ENCODE measurements around the gene S100A1. TPM values are rescaled to one million over a fixed set of nuclear protein-coding genes. Genes with fewer than 3 reads are reported as not detected.

S100A1 gene
- total and polyA plus RNA-seq, 2 of the 8 experiments (the other 6 are each of a cell fraction or from before 2014, with no cell fraction given) = 2.0 TPM; not detected in 1

- Histone ChIP-seq H3K27ac (ENCODE audit: low read depth, low read length) (no peak overlapping the region), H2AK5ac (ENCODE audit: low read depth, low read length) (no peak overlapping the region), H4K8ac (ENCODE audit: extremely low read depth, insufficient read depth, low read length) (no peak overlapping the region), H2BK12ac (ENCODE audit: low read depth, low read length) (no peak overlapping the region), H2BK120ac (replicated peaks; ENCODE audit: low read depth, low read length) (no peak overlapping the region), H3K79me2 (ENCODE audit: control insufficient read depth in 1 of 2, insufficient read depth in 2 of 2, low read length in 2 of 2) (no peaks in the 10 kb centered on the region), H3K23ac (ENCODE audit: insufficient read length) (no peak overlapping the region), H3K9ac (replicated peaks in 1 of 4; ENCODE audit: extremely low read depth in 1 of 4, low read depth in 3 of 4, low read length in 3 of 4) (no peak overlapping the region), H4K5ac (ENCODE audit: insufficient read length, low read depth, low read length) (no peak overlapping the region), H3K4me1 (replicated peaks in 1 of 4; ENCODE audit: control insufficient read depth in 3 of 4, insufficient read depth in 4 of 4, low read length in 3 of 4) (no peaks in the 10 kb centered on the region), H3K36me3 (ENCODE audit: control insufficient read depth in 2 of 4, insufficient read depth in 4 of 4, low read length in 3 of 4) (no peaks in the 10 kb centered on the region), H2AFZ (ENCODE audit: low read length) (peak overlapping the region; percentile 43; the same call in 1 of the 2 replicates), H3K4me3 (ENCODE audit: extremely low read depth in 1 of 4, insufficient read depth in 2 of 4, low read depth in 3 of 4, low read length in 4 of 4) (no peak overlapping the region), H2BK15ac (ENCODE audit: low read length) (no peak overlapping the region), H3K9me3 (ENCODE audit: insufficient read depth in 2 of 2, low read depth in 1 of 2, low read length in 1 of 2) (no peaks in the 10 kb centered on the region), H3K23me2 (ENCODE audit: low read depth, low read length) (no peaks in the 10 kb centered on the region), H3K4ac (replicated peaks; ENCODE audit: insufficient read length, low read depth, low read length) (no peak overlapping the region), H4K91ac (replicated peaks; ENCODE audit: insufficient read length, low read length) (no peak overlapping the region), H3K27me3 (replicated peaks in 1 of 4; ENCODE audit: control insufficient read depth in 3 of 4, extremely low read depth in 1 of 4, insufficient read depth in 3 of 4, low read length in 3 of 4) (no peaks in the 10 kb centered on the region), H3K79me1 (ENCODE audit: low read depth, low read length) (no peaks in the 10 kb centered on the region), H2BK20ac (ENCODE audit: low read length) (no peak overlapping the region), H3K4me2 (ENCODE audit: insufficient read depth in 1 of 2, low read depth in 2 of 2, low read length in 2 of 2) (no peak overlapping the region), H3K56ac (replicated peaks; ENCODE audit: insufficient read length, low read depth, low read length) (no peak overlapping the region), H4K20me1 (replicated peaks in 1 of 2; ENCODE audit: control insufficient read depth in 1 of 2, insufficient read depth in 2 of 2, low read length in 2 of 2) (no peaks in the 10 kb centered on the region), H3K14ac (ENCODE audit: insufficient read length) (no peak overlapping the region), H2BK5ac (ENCODE audit: low read depth, low read length) (no peak overlapping the region), H3K18ac (ENCODE audit: extremely low read depth, low read length) (no peak overlapping the region)
- FAIRE-seq (no peak), DNase-seq (ENCODE audit: low read depth in 1 of 2, low spot score in 2 of 2) (no peak)
- 84% methylated on average over 4 of the region's 4 CpGs; no CpG with 5 or more reads in 1 of the 2 experiments for WGBS, 2 experiments (ENCODE audit: extremely low coverage in 1 of 2, insufficient coverage in 1 of 2, insufficient read length in 1 of 2, insufficient replicate concordance in 2 of 2, low coverage in 1 of 2, low lambda C conversion rate in 2 of 2, missing lambda C conversion rate in 1 of 2)
- ChIA-PET CTCF (ENCODE audit: partially characterized antibody) (interaction anchor here (1.0 to 2.4 kb wide), 7 partner anchors 9 to 98 kb away, joined by 3 to 16 read pairs (median 5); partner anchors contain the start of genes S100A1 and S100A13), POLR2A (ENCODE audit: partially characterized antibody) (interaction anchor here (0.8 to 2.8 kb wide), 5 partner anchors 11 to 42 kb away, joined by 3 to 9 read pairs (median 5); partner anchors contain the start of genes S100A13 and S100A16)
- TF ChIP-seq ASH2L (IDR thresholded peaks at IDR 0.05; ENCODE audit: low read length) (no peak), BRCA1 (IDR thresholded peaks at IDR 0.05; ENCODE audit: low read depth, low read length) (no peak), HDAC6 (IDR thresholded peaks at IDR 0.05; ENCODE audit: low read depth, low read length) (no peak), SIRT6 (IDR thresholded peaks at IDR 0.05; ENCODE audit: low read length) (no peak), RBBP5 (IDR thresholded peaks at IDR 0.05; ENCODE audit: borderline replicate concordance, low read depth, low read length) (no peak), TCF12 (IDR thresholded peaks at IDR 0.05; ENCODE audit: low read depth, low read length) (no peak), KDM4A (IDR thresholded peaks at IDR 0.05; ENCODE audit: low read depth, low read length, severe bottlenecking) (no peak), GABPA (IDR thresholded peaks at IDR 0.05; ENCODE audit: borderline replicate concordance, insufficient read depth, low read length) (no peak), POU5F1 (IDR thresholded peaks at IDR 0.05; ENCODE audit: low read depth, low read length) (no peak), BACH1 (IDR thresholded peaks at IDR 0.05; ENCODE audit: low read length) (no peak), HDAC2 (IDR thresholded peaks at IDR 0.05; ENCODE audit: borderline replicate concordance in 1 of 2, low read depth in 2 of 2, low read length in 2 of 2) (no peak), JUND (IDR thresholded peaks at IDR 0.05; ENCODE audit: low read length) (no peak), ZNF274 (IDR thresholded peaks at IDR 0.05; ENCODE audit: borderline replicate concordance, extremely low read depth, low read length) (no peak), EGR1 (IDR thresholded peaks at IDR 0.05; ENCODE audit: borderline replicate concordance, low read depth, low read length) (no peak), NRF1 (IDR thresholded peaks at IDR 0.05; ENCODE audit: low read depth, low read length) (no peak)
These were observed 35.5 kb upstream of the S100A1 start for GRCh38 chr1:153592748-153593147.

Data from H1 (cell line).